ENCODE results near the gene VPS33A. TPM values are rescaled to one million over a fixed set of nuclear protein-coding genes. Genes with fewer than 3 reads are reported as not detected.
A peak's percentile ranks its signal among the peaks of the same experiment; 100 is the strongest.

Gene VPS33A
- total and polyA plus RNA-seq, 2 of the 13 experiments (the other 11 are each of a cell fraction or from before 2014, with no cell fraction given): 11.0 to 43.6 TPM

- TF ChIP-seq ZNF510 (CRISPR knock-in tag; IDR thresholded peaks at IDR 0.05; ENCODE audit: low read depth) (peak; percentile 80; the same call in 1 of the 2 replicates), KMT2A (CRISPR knock-in tag; IDR thresholded peaks at IDR 0.05) (peak; percentile 95), HNRNPUL1 (IDR thresholded peaks at IDR 0.05; ENCODE audit: low read depth, low read length) (no peak), ZNF224 (CRISPR knock-in tag; IDR thresholded peaks at IDR 0.05) (0 out of 2 replicates have a peak, but pooled peaks have one; percentile 61), ZNF234 (CRISPR knock-in tag; conservative IDR thresholded peaks at IDR 0.05) (no peak), MXD3 (CRISPR knock-in tag; IDR thresholded peaks at IDR 0.05) (peak; percentile 50; the same call in 1 of the 2 replicates), ZNF432 (CRISPR knock-in tag; IDR thresholded peaks at IDR 0.05; ENCODE audit: borderline replicate concordance) (no peak), ZNF572 (CRISPR knock-in tag; IDR thresholded peaks at IDR 0.05) (no peak; the same call in 1 of the 2 replicates), ZSCAN29 (CRISPR knock-in tag; conservative IDR thresholded peaks at IDR 0.05) (peak; percentile 90), ZBTB49 (CRISPR knock-in tag; IDR thresholded peaks at IDR 0.05; ENCODE audit: borderline replicate concordance) (peak; percentile 44; the same call in 1 of the 2 replicates), HHEX (CRISPR knock-in tag; IDR thresholded peaks at IDR 0.05) (0 out of 2 replicates have a peak, but pooled peaks have one; percentile 16), ZNF292 (CRISPR knock-in tag; IDR thresholded peaks at IDR 0.05; ENCODE audit: borderline replicate concordance, low read depth) (0 out of 2 replicates have a peak, but pooled peaks have one; percentile 35), ELF1 (CRISPR knock-in tag; IDR thresholded peaks at IDR 0.05) (peak; percentile 100), GTF2F1 (IDR thresholded peaks at IDR 0.05; ENCODE audit: low read length) (peak; percentile 95), POLR2G (IDR thresholded peaks at IDR 0.05; ENCODE audit: low read depth, low read length) (peak; percentile 91), SUZ12 (IDR thresholded peaks at IDR 0.05; ENCODE audit: low read depth, low read length) (no peak), ZNF670 (CRISPR knock-in tag; IDR thresholded peaks at IDR 0.05; ENCODE audit: borderline replicate concordance) (peak; percentile 99), ZFY (CRISPR knock-in tag; IDR thresholded peaks at IDR 0.05) (peak; percentile 85), GPBP1L1 (CRISPR knock-in tag; IDR thresholded peaks at IDR 0.05) (no peak), HMGA1 (CRISPR knock-in tag; conservative IDR thresholded peaks at IDR 0.05) (no peak), RNF2 (conservative IDR thresholded peaks at IDR 0.05; ENCODE audit: low read depth) (no peak), THAP8 (CRISPR knock-in tag; IDR thresholded peaks at IDR 0.05; ENCODE audit: borderline replicate concordance) (no peak), ZFP62 (CRISPR knock-in tag; IDR thresholded peaks at IDR 0.05) (no peak), ZNF709 (CRISPR knock-in tag; IDR thresholded peaks at IDR 0.05) (peak; percentile 88), CHD4 (IDR thresholded peaks at IDR 0.05; ENCODE audit: borderline replicate concordance, low read length) (no peak; the same call in 1 of the 2 replicates), MIER2 (CRISPR knock-in tag; IDR thresholded peaks at IDR 0.05) (peak; percentile 38; the same call in 1 of the 2 replicates), JUND (CRISPR knock-in tag; IDR thresholded peaks at IDR 0.05) (0 out of 2 replicates have a peak, but pooled peaks have one; percentile 44), ZC3H13 (CRISPR knock-in tag; IDR thresholded peaks at IDR 0.05) (no peak; the same call in none of the 2 replicates)
Observed at GRCh38 chr12:122266230-122266901, at the start of gene VPS33A (continued).

All from HepG2 (cell line).